Right cardiac atrium (tissue), 5 donors: ENCODE results near the gene FAU. TPM values are rescaled to one million over a fixed set of nuclear protein-coding genes. Genes with fewer than 3 reads are reported as not detected.

Experiments used
- ATAC-seq, 2 donors: fragments of 200-7000 bp; cut with Tn5 transposase; one replicate each; pipeline versions ENCODE4 v1.8.0 to v1.9.1; 2020; ENCODE audit warnings: moderate library complexity in 2 of 2, mild to moderate bottlenecking in 1 of 2
- DNase-seq, 3 donors: peaks; one replicate each; pipeline ENCODE4 v3.0.0-alpha.2; 2020
- H3K27ac ChIP-seq: one replicate; pipeline ENCODE4 v1.5.1; 2013; ENCODE audit warnings: mild to moderate bottlenecking, low read length, control low read depth, moderate library complexity
- H3K27me3 ChIP-seq: one replicate; pipeline ENCODE4 v1.6.1; 2013; ENCODE audit not compliant: control insufficient read depth, insufficient read depth
- H3K4me1 ChIP-seq: one replicate; pipeline ENCODE4 v1.6.1; 2013; ENCODE audit warnings: low read length; ENCODE audit not compliant: control insufficient read depth, insufficient read depth
- H3K4me3 ChIP-seq: one replicate; pipeline ENCODE4 v1.5.1; 2013; ENCODE audit warnings: low read length, control low read depth
- H3K9me3 ChIP-seq: one replicate; pipeline ENCODE4 v1.6.1; 2013; ENCODE audit warnings: low read length; ENCODE audit not compliant: control insufficient read depth
- WGBS: extraction: QIAGEN DNeasy Blood & Tissue Kit; methylation state at CpG from one replicate; pipeline ENCODE4 v1.1.7; 2013; 5-methylcytosine and 5-hydroxymethylcytosine counted together
- intact Hi-C, 4 donors: fragments of 100-400 bp; cut with DNase I; formaldehyde crosslinking; loops; one replicate each; pipeline versions ENCODE4 v1.11.0 to v1.14.0; 2022 to 2023
- long read RNA-seq, 4 donors: library from polyadenylated mRNA; unstranded; transcript quantifications; one replicate each; pipeline ENCODE4 v2.0.0, GENCODE V29; 2020 to 2021
- polyA plus RNA-seq: library from polyadenylated mRNA; stranded (reverse); fragments of 200-250 nt; gene quantifications from one replicate; pipeline ENCODE4 v1.2.3, GENCODE V29; 2013
- total RNA-seq, 4 donors: library from RNA; stranded (reverse); fragmentation: NEBNext Ultra II Directional; extraction: Animal tissue kit (Norgen Biotek cat#: 25700); gene quantifications; one replicate each; pipeline ENCODE4 v1.2.1, GENCODE V29; 2021
- donor health status: healthy with polysubstance abuse.
- donor health status: DM: no; HTN: yes; CAD: no.
- donor health status: DM: no; HTN: no; CAD: no.
- donor health status: DM: no; HTN: yes; CAD: no; lungs with severe emphysema.
- donor health status: DM: yes; HTN: yes; CAD: no.

FAU gene
- total RNA-seq (100 to 1,000 TPM; 658 to 797 (median 721) TPM), polyA plus RNA-seq (686 TPM)
- long read RNA-seq, donor 1, transcript FAU-207 (5 exons, 847 nt) = major isoform, 195 of 203 reads
- long read RNA-seq, donor 1, partial matches to known transcripts = 4 of 203 reads
- long read RNA-seq, donor 1, other reads (novel, unspliced or antisense) = 2 of 203 reads
- long read RNA-seq, donor 2, transcript FAU-208 (1 exons, 1,484 nt) = minor isoform, 8 of 292 reads
- long read RNA-seq, donor 2, transcript FAU-207 (5 exons, 847 nt) = major isoform, 272 of 292 reads
- long read RNA-seq, donor 2, partial matches to known transcripts = 7 of 292 reads
- long read RNA-seq, donor 2, other reads (novel, unspliced or antisense) = 2 of 292 reads
- long read RNA-seq, donor 3, transcript FAU-207 (5 exons, 847 nt) = major isoform, 104 of 113 reads
- long read RNA-seq, donor 3, transcript FAU-208 (1 exons, 1,484 nt) = minor isoform, 5 of 113 reads
- long read RNA-seq, donor 3, partial matches to known transcripts = 2 of 113 reads
- long read RNA-seq, donor 3, other reads (novel, unspliced or antisense) = 1 of 113 reads
- long read RNA-seq, donor 4, transcript FAU-207 (5 exons, 847 nt) = major isoform, 174 of 185 reads
- long read RNA-seq, donor 4, transcript FAU-208 (1 exons, 1,484 nt) = minor isoform, 6 of 185 reads
- long read RNA-seq, donor 4, partial matches to known transcripts = 5 of 185 reads
- long read RNA-seq, donor 4, other reads (novel, unspliced or antisense) = 0 of 185 reads

GRCh38 chr11:65121865-65122696 is at the start of gene FAU, which contains the start of gene MRPL49:
FAU (minus strand) TSS chr11:65122134; CDS start chr11:65121813, 321 bp downstream.
MRPL49 (plus strand) TSS chr11:65122321; CDS start chr11:65122347, 26 bp downstream.
- under 1% methylated on average over 64 of the region's 64 CpGs for WGBS
- peak within 1 kb of the TSS; percentile 77 for H3K4me3 ChIP-seq

DNA sequence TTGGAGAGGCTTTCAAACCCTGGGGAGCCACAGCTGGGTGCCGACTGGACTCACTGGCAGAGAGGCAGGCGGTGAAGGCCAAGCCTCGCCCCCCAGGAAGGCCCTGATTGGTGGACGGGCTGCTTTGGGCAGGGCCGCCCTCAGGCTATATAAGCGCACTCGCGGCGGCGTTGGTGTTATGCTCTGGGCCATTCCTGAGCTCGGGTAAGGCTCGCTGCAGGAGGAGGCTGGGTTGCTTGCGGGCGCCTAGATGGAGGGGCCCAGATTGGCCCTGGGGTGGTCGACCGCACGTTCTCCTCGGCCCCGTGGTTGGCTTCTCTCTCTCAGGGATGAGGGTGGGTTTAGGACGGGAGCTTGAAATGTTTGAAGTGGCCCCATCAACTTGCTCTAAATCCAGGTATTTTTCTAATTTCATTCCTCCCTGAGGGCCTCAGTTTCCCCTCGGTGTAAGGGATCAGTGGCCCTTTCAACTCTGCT is 48.2 kb upstream of the FAU start, which contains the start of gene SPDYC:
Gene SPDYC, plus strand, starts transcription at position 176 of the 477 bp plus-strand sequence. CDS start 1,125 bp downstream, outside the sequence.
- peak in 1 of 3 donors; percentile 48 for DNase-seq
- WGBS = 92% methylated on average over 21 of the region's 21 CpGs
- intact Hi-C loops = no loop called here
- Histone ChIP-seq H3K27me3 (no peaks in the 10 kb centered on the region), H3K27ac (no peak within 1 kb of the TSS), H3K9me3 (no peaks in the 10 kb centered on the region), H3K4me3 (no peak within 1 kb of the TSS), H3K4me1 (no peaks in the 10 kb centered on the region)
- ATAC-seq = peak in 1 of 2 donors; percentile 14

More at GRCh38 chr11:65121865-65122696, at the start of gene FAU, which contains the start of gene MRPL49:
- no peaks in the 10 kb centered on the region for H3K4me1 ChIP-seq
- H3K27me3 ChIP-seq = no peaks in the 10 kb centered on the region
- peak within 1 kb of the TSS; percentile 84 for H3K27ac ChIP-seq
- peak; percentile 98 to 99 (median 99) for DNase-seq
- no peaks in the 10 kb centered on the region for H3K9me3 ChIP-seq
- intact Hi-C loops = loop anchor here in 1 of 4 donors (5.0 kb wide), 1 partner anchor 110 kb away; the partner anchor contains the start of gene ARL2
- ATAC-seq = peak; percentile 93 to 94

DNA sequence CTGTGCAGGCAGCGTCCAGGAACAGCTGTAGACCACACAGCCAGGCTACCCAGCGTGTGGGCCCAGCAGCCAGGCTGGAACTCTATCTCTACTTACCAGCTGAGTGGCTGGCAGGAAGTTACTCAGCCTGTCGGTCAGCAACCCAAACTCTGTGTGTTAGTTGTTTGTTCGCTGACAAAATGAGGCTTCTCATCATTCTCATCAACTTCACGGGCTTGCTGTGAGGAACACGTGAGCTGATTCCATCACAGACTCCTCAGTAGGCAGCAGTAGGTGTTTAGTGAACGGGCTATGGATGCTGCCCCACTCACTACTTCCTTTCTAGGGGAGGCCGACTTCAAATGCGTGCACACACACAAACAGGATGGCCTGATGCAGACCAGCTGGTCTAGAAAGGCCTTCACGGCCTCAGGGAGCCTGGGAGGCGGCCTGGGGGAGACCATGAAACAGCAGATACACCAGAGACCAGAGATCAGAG is 47.3 kb upstream of the FAU start:
- no peaks in the 10 kb centered on the region for H3K9me3 ChIP-seq
- H3K27ac ChIP-seq = no peak overlapping the region
- intact Hi-C loops = no loop called here
- no peaks in the 10 kb centered on the region for H3K4me1 ChIP-seq
- ATAC-seq (no peak), DNase-seq (no peak)
- H3K27me3 ChIP-seq = no peaks in the 10 kb centered on the region
- no peak overlapping the region for H3K4me3 ChIP-seq
- WGBS = 65% methylated on average over 11 of the region's 11 CpGs

GRCh38 chr11:65167656-65168055 is 45.7 kb upstream of the FAU start:
- no peak for DNase-seq
- Histone ChIP-seq H3K27me3 (no peaks in the 10 kb centered on the region), H3K9me3 (no peaks in the 10 kb centered on the region), H3K4me1 (no peaks in the 10 kb centered on the region), H3K27ac (no peak overlapping the region), H3K4me3 (no peak overlapping the region)
- no peak for ATAC-seq
- 81% methylated on average over 3 of the region's 3 CpGs for WGBS
- intact Hi-C loops = no loop called here

- H3K27ac ChIP-seq = no peak overlapping the region
- no peaks in the 10 kb centered on the region for H3K27me3 ChIP-seq
- no peak for ATAC-seq
- H3K4me1 ChIP-seq = no peaks in the 10 kb centered on the region
- no peak for DNase-seq
- intact Hi-C loops = no loop called here
- no peak overlapping the region for H3K4me3 ChIP-seq
- H3K9me3 ChIP-seq = no peaks in the 10 kb centered on the region
- WGBS = 84% methylated on average over 3 of the region's 3 CpGs
Observed at GRCh38 chr11:65166893-65167292, 45.0 kb upstream of the FAU start.

DNA sequence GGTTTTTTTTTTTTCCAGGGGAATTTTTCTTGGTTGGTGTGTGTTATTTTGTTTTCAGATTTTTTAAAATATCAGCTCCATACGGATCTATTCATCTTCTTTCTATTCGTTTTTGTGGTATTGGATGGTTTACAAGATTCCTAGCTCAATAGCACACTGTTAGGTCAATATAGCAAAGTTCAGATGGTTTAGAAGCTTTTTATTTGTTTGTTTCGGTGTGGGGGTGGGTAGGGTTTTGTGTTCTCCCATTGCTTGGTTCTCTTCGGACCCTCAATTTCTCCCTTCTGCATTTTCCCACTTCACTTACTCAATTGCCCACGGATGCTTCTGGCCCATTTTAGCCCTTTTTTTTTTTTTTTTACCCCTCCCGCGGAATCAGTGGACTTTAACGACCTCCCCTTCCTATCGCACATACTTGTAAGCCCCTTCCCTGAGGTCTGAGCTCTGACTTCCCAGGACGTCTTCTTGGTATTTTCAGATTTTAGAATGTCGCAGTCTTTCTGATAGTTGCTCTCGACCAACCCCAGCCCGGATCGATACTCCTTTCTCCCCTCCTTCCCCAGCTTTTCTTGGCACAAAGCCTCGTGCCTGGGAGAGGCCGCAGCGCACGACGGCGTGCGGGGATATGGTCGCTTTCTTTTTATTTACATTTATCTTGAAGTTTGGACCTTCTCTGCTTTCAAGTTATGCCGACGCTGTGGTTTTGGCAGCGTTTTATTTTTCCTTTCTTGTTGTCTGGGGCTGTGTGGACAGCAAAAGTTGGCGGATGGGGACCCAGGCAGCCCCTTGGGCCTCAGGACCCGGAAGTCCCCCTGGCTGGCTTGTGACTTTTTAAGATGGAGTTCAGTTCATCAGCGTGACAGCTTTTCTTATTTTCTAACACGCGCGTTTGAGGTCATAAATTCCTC is 43.7 kb upstream of the FAU start:
- WGBS = 53% methylated on average over 31 of the region's 31 CpGs
- Histone ChIP-seq H3K4me3 (no peak overlapping the region), H3K27ac (no peak overlapping the region), H3K4me1 (no peaks in the 10 kb centered on the region), H3K27me3 (no peaks in the 10 kb centered on the region), H3K9me3 (no peaks in the 10 kb centered on the region)
- DNase-seq (no peak), ATAC-seq (no peak)
- intact Hi-C loops = no loop called here

DNA sequence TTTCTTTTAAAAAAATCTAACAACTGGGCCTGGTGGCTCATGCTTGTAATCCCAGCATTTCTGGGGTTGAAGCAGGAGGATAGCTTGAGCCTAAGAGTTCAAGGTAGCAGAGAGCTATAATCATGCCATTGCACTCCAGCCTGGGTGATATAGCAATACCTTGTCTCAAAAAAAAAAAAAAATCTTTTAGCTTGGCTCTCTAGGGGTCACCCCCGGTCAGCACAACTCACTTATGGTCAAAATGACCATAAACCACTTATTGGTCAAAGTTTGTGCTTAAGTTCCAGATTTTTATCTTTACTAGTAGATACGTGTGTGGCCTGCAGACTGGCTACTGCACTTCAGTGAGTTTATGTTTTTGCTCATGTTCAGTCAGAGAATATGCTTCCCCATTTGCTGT is 41.8 kb upstream of the FAU start:
- no peak overlapping the region for H3K4me3 ChIP-seq
- 85% methylated on average over 2 of the region's 2 CpGs for WGBS

GRCh38 chr11:65160643-65161042 is 38.7 kb upstream of the FAU start:
- H3K4me1 ChIP-seq = no peaks in the 10 kb centered on the region
- intact Hi-C loops = no loop called here
- H3K9me3 ChIP-seq = no peaks in the 10 kb centered on the region
- 72% methylated on average over 3 of the region's 3 CpGs for WGBS
- DNase-seq (no peak), ATAC-seq (no peak)
- H3K27me3 ChIP-seq = no peaks in the 10 kb centered on the region
- no peak overlapping the region for H3K27ac ChIP-seq
- no peak overlapping the region for H3K4me3 ChIP-seq

More for the DNA sequence above, 41.8 kb upstream of the FAU start:
- Histone ChIP-seq H3K27me3 (no peaks in the 10 kb centered on the region), H3K9me3 (no peaks in the 10 kb centered on the region), H3K27ac (no peak overlapping the region), H3K4me1 (no peaks in the 10 kb centered on the region)
- intact Hi-C loops = no loop called here
- no peak for ATAC-seq
- DNase-seq = no peak

DNA sequence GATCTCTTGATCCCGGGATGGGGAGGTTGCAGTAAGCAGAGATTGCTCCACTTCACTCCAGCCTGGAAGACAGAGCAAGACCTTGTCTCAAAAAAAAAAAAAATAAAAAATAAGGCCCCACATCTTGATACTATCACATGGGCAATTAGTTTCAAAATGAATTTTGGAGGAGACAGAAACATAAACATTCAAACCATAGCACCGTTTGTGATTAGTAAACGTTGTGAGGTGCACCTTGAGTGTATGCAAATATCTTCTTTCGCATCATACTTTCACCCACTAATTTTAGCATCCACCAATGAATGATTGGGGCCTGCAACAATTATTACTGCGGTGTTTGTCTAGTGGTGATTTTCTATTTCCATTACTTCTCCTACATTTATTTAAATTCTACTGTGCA is 37.1 kb upstream of the FAU start:
- Histone ChIP-seq H3K27me3 (no peaks in the 10 kb centered on the region), H3K4me3 (no peak overlapping the region), H3K27ac (no peak overlapping the region), H3K9me3 (no peaks in the 10 kb centered on the region), H3K4me1 (no peaks in the 10 kb centered on the region)
- intact Hi-C loops = no loop called here
- ATAC-seq (no peak), DNase-seq (no peak)
- 84% methylated on average over 5 of the region's 5 CpGs for WGBS
